ENCODE measurements around the gene PLEKHG4. TPM values are rescaled to one million over a fixed set of nuclear protein-coding genes. Genes with fewer than 3 reads are reported as not detected.

PLEKHG4 gene
- total RNA-seq, 6 experiments from 2014 or later = 0.09 to 0.53 (median 0.20) TPM

DNA sequence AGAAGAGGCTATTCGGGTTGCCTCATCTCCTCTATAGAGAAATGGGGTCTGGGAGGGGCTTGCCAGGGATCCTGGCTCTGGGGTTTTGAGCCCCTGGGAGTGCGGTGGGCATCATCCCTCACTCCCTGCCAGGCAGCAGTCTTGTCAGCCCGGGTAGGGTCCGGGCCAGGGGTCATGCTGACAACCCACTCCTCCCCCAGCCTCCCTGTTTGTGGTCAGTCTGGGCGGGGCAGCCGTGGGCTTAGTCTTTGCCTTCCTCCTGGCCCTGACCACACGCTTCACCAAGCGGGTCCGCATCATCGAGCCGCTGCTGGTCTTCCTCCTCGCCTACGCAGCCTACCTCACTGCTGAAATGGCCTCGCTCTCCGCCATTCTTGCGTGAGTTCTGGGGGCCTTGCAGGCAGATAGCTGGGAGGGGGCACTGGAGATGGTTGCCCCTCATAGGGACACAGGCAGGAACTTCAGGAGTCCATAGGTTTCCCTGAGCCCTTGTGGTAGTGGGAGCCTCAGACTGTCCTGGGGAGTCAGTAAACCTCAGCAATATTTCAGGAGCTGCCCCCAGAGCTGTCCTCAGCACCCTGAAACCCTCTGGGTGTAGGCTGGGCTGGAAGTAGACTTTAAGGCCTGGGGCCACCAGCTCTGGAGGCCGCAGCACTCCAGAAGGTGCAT, 23.6 kb upstream of the PLEKHG4 start:
- whole genome bisulfite sequencing (ENCODE audit: insufficient coverage, low coverage, low lambda C conversion rate, missing lambda C conversion rate) = 67% methylated on average over 3 of the region's 17 CpGs
- no peaks in the 10 kb centered on the region for H3K27me3 ChIP-seq
- H3K36me3 ChIP-seq = no peaks in the 10 kb centered on the region
- no peaks in the 10 kb centered on the region for H3K4me1 ChIP-seq
- H3K27ac ChIP-seq = no peak overlapping the region
- H3K4me3 ChIP-seq = no peak overlapping the region
- intact Hi-C loops (cut with DNase I) = loop anchor here in 1 of 2 donors (10.0 kb wide), 1 partner anchor 139 kb away; the partner anchor contains the start of gene TPPP3
- no peak for ATAC-seq
- no peak for DNase-seq
- TF ChIP-seq POLR2A (IDR thresholded peaks at IDR 0.05) = no peak
- TF ChIP-seq, protein P1, sequence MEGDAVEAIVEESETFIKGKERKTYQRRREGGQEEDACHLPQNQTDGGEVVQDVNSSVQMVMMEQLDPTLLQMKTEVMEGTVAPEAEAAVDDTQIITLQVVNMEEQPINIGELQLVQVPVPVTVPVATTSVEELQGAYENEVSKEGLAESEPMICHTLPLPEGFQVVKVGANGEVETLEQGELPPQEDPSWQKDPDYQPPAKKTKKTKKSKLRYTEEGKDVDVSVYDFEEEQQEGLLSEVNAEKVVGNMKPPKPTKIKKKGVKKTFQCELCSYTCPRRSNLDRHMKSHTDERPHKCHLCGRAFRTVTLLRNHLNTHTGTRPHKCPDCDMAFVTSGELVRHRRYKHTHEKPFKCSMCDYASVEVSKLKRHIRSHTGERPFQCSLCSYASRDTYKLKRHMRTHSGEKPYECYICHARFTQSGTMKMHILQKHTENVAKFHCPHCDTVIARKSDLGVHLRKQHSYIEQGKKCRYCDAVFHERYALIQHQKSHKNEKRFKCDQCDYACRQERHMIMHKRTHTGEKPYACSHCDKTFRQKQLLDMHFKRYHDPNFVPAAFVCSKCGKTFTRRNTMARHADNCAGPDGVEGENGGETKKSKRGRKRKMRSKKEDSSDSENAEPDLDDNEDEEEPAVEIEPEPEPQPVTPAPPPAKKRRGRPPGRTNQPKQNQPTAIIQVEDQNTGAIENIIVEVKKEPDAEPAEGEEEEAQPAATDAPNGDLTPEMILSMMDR (IDR thresholded peaks at IDR 0.05) = no peak
- H3K9me3 ChIP-seq = no peaks in the 10 kb centered on the region

- Histone ChIP-seq H3K4me1 (no peaks in the 10 kb centered on the region), H3K4me3 (no peak overlapping the region), H3K27me3 (no peaks in the 10 kb centered on the region), H3K9me3 (no peaks in the 10 kb centered on the region), H3K36me3 (no peaks in the 10 kb centered on the region), H3K27ac (no peak overlapping the region)
- intact Hi-C loops (cut with DNase I) = loop anchor here in 1 of 2 donors (10.0 kb wide), 1 partner anchor 138 kb away; the partner anchor contains the start of gene TPPP3
- DNase-seq (no peak), ATAC-seq (no peak)
- TF ChIP-seq POLR2A (IDR thresholded peaks at IDR 0.05) = no peak
- TF ChIP-seq, protein P1 (IDR thresholded peaks at IDR 0.05) = no peak
- WGBS (ENCODE audit: insufficient coverage, low coverage, low lambda C conversion rate, missing lambda C conversion rate) = 92% methylated on average over 10 of the region's 11 CpGs
These were observed 22.6 kb upstream of the PLEKHG4 start for GRCh38 chr16:67256701-67257230.

DNA sequence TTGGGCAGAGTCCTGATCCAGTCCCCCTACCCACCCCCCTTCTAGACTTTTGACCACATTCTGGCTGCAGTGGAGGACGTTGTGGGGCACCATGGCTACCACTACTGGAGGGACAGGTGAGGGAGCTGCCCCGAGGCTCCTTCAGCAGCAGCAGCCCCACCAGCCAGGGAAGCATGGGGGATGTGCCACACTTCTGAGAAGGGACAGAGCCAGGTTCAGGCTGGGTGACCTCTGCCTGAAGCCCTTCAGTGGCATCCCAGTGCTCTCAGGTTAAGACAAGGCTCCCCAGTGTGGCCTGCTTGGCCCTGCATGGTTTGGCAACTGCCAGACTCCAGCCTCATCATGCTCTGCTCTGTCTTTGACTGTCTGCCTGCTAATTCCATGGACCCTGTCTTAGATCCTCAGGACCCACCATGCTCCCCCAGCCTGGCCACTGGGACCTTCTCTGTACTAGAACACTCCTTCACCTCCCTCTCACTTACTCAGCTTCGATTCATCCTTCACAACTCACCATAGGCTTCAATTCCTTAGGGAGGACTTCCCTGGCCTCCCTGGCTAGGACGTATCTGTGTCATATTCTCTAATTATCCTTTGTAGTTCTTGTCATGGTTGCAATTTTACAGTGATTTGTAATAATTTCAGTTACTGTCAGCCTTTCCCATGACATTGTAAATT, 21.7 kb upstream of the PLEKHG4 start:
- Histone ChIP-seq H3K27ac (no peak overlapping the region), H3K4me1 (no peaks in the 10 kb centered on the region), H3K36me3 (no peaks in the 10 kb centered on the region), H3K27me3 (no peaks in the 10 kb centered on the region), H3K9me3 (no peaks in the 10 kb centered on the region), H3K4me3 (no peak overlapping the region)
- TF ChIP-seq, protein P1 (IDR thresholded peaks at IDR 0.05) = no peak
- no peak for TF ChIP-seq POLR2A (IDR thresholded peaks at IDR 0.05)
- ATAC-seq (no peak), DNase-seq (peak in 2 of 3 donors; percentile 3 to 22)
- intact Hi-C loops (cut with DNase I) = loop anchor here in 1 of 2 donors (10.0 kb wide), 1 partner anchor 137 kb away; the partner anchor contains the start of gene TPPP3
- 71% methylated on average over 2 of the region's 4 CpGs for WGBS (ENCODE audit: insufficient coverage, low coverage, low lambda C conversion rate, missing lambda C conversion rate)

GRCh38 chr16:67258161-67258835, 21.0 kb upstream of the PLEKHG4 start:
- H3K4me1 ChIP-seq = no peaks in the 10 kb centered on the region
- no peaks in the 10 kb centered on the region for H3K9me3 ChIP-seq
- H3K27ac ChIP-seq = no peak overlapping the region
- no peaks in the 10 kb centered on the region for H3K36me3 ChIP-seq
- WGBS (ENCODE audit: insufficient coverage, low coverage, low lambda C conversion rate, missing lambda C conversion rate) = 36% methylated on average over 4 of the region's 11 CpGs
- TF ChIP-seq, protein P1 (IDR thresholded peaks at IDR 0.05) = no peak
- TF ChIP-seq POLR2A (IDR thresholded peaks at IDR 0.05) = no peak
- no peaks in the 10 kb centered on the region for H3K27me3 ChIP-seq
- ATAC-seq = no peak
- DNase-seq = no peak
- intact Hi-C loops (cut with DNase I) = loop anchor here in 1 of 2 donors (10.0 kb wide), 1 partner anchor 137 kb away; the partner anchor contains the start of gene TPPP3
- H3K4me3 ChIP-seq = no peak overlapping the region

All from right lobe of liver (tissue), 6 donors.